ENCODE measurements around the gene RAB1B. TPM values are rescaled to one million over a fixed set of nuclear protein-coding genes. Genes with fewer than 3 reads are reported as not detected.
"Not testable (repeated sequence)": the region's sequence is repeated elsewhere in the genome, so short reads cannot be mapped to it uniquely, and the experiment has no call there.

RAB1B gene
- total RNA-seq, 1 experiment from 2014 or later, result 184 TPM

GRCh38 chr11:66239511-66239910 is 28.9 kb upstream of the RAB1B start:
- DNase-seq (ENCODE audit: low read depth), result no peak

- no peak for DNase-seq (ENCODE audit: low read depth)
These were observed 28.2 kb upstream of the RAB1B start for GRCh38 chr11:66239998-66240780.

GRCh38 chr11:66240781-66241136 is 27.7 kb upstream of the RAB1B start:
- DNase-seq (ENCODE audit: low read depth), result no peak

GRCh38 chr11:66242095-66242765 is 26.2 kb upstream of the RAB1B start:
- no peak for DNase-seq (ENCODE audit: low read depth)

GRCh38 chr11:66243782-66244535 is 24.5 kb upstream of the RAB1B start:
- DNase-seq (ENCODE audit: low read depth), result no peak

- DNase-seq (ENCODE audit: low read depth), result no peak
These were observed 21.1 kb upstream of the RAB1B start for GRCh38 chr11:66247295-66247694.

- no peak for DNase-seq (ENCODE audit: low read depth)
These were observed 20.6 kb upstream of the RAB1B start for GRCh38 chr11:66247801-66248200.

- DNase-seq (ENCODE audit: low read depth), result no peak
These were observed 19.5 kb upstream of the RAB1B start for GRCh38 chr11:66248903-66249302.

- no peak for DNase-seq (ENCODE audit: low read depth)
These were observed 16.6 kb upstream of the RAB1B start for GRCh38 chr11:66251809-66252208.

GRCh38 chr11:66253081-66253480 is 15.4 kb upstream of the RAB1B start:
- DNase-seq (ENCODE audit: low read depth), result not testable (repeated sequence)

- DNase-seq (ENCODE audit: low read depth), result no peak
These were observed 10.0 kb upstream of the RAB1B start for GRCh38 chr11:66258473-66258893.

GRCh38 chr11:66259225-66259624 is 9.2 kb upstream of the RAB1B start:
- no peak for DNase-seq (ENCODE audit: low read depth)

GRCh38 chr11:66259956-66260355 is 8.5 kb upstream of the RAB1B start:
- peak; percentile 53 for DNase-seq (ENCODE audit: low read depth)

GRCh38 chr11:66261578-66261977 is 6.9 kb upstream of the RAB1B start:
- DNase-seq (ENCODE audit: low read depth), result no peak

GRCh38 chr11:66262191-66262590 is 6.2 kb upstream of the RAB1B start:
- DNase-seq (ENCODE audit: low read depth), result no peak

- DNase-seq (ENCODE audit: low read depth), result no peak
These were observed 5.7 kb upstream of the RAB1B start for GRCh38 chr11:66262696-66263095.

GRCh38 chr11:66263231-66263630 is 5.2 kb upstream of the RAB1B start:
- DNase-seq (ENCODE audit: low read depth), result no peak

GRCh38 chr11:66263785-66264184 is 4.7 kb upstream of the RAB1B start:
- DNase-seq (ENCODE audit: low read depth), result no peak

- DNase-seq (ENCODE audit: low read depth), result no peak
These were observed 4.1 kb upstream of the RAB1B start for GRCh38 chr11:66264383-66264782.

- no peak for DNase-seq (ENCODE audit: low read depth)
These were observed 3.5 kb upstream of the RAB1B start for GRCh38 chr11:66264914-66265313.

GRCh38 chr11:66265531-66266377 is 2.7 kb upstream of the RAB1B start:
- no peak for DNase-seq (ENCODE audit: low read depth)
